Neural progenitor cell (in vitro differentiated cells): ENCODE measurements around the gene TSPAN5.

Experiments
- EZH2 ChIP-seq: fragments of 200-600 bp; sonication (generic); IDR thresholded peaks from 2 replicates; pipeline ENCODE4 v1.6.1; 2017; ENCODE audit warnings: antibody characterized with exemption, mild to moderate bottlenecking, moderate library complexity
- EZH2phosphoT487 ChIP-seq: fragments of 200-600 bp; sonication (generic); IDR thresholded peaks from 2 replicates; pipeline ENCODE4 v1.6.1; 2017; ENCODE audit warnings: antibody characterized with exemption
- TF ChIP-seq, protein P1 (sequence below): fragments of 200-600 bp; sonication (generic); IDR thresholded peaks from 2 replicates; pipeline ENCODE4 v1.5.1; 2017; ENCODE audit warnings: antibody characterized with exemption, mild to moderate bottlenecking

DNA sequence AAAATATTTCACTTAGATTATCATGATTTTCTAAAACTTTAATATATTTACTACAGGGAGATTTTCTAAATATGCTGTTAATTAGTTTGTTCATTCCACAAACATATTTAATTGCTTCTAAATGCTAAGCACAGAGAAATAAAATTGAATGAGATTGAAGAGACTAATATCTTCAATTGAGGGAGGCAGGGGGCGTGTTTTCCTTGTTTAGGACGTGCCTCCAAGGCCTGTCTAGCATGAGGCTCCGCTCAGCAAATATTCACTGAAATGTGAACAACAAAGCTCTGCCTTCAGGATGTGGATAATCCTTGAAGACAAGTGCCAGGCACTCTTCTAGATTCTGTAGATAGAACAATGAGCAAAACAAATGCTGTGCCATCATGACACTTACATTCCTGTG lies 98.1 kb downstream of the TSPAN5 start:
- TF ChIP-seq, protein P1, sequence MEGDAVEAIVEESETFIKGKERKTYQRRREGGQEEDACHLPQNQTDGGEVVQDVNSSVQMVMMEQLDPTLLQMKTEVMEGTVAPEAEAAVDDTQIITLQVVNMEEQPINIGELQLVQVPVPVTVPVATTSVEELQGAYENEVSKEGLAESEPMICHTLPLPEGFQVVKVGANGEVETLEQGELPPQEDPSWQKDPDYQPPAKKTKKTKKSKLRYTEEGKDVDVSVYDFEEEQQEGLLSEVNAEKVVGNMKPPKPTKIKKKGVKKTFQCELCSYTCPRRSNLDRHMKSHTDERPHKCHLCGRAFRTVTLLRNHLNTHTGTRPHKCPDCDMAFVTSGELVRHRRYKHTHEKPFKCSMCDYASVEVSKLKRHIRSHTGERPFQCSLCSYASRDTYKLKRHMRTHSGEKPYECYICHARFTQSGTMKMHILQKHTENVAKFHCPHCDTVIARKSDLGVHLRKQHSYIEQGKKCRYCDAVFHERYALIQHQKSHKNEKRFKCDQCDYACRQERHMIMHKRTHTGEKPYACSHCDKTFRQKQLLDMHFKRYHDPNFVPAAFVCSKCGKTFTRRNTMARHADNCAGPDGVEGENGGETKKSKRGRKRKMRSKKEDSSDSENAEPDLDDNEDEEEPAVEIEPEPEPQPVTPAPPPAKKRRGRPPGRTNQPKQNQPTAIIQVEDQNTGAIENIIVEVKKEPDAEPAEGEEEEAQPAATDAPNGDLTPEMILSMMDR = no peak
- no peak for TF ChIP-seq EZH2
- TF ChIP-seq EZH2phosphoT487 = no peak
